ENCODE data around the gene NUFIP1. TPM values are rescaled to one million over a fixed set of nuclear protein-coding genes. Genes with fewer than 3 reads are reported as not detected.

Gene NUFIP1
- total RNA-seq, 1 donor from 2014 or later = 8.7 TPM

GRCh38 chr13:44974056-44974793, 15.0 kb downstream of the NUFIP1 start:
- Mint-ChIP-seq H3K4me1 (ENCODE audit: unreplicated experiment) (no peaks in the 10 kb centered on the region), H3K9me3 (no peaks in the 10 kb centered on the region), H3K27ac (no peak overlapping the region), H3K27me3 (no peaks in the 10 kb centered on the region), H3K36me3 (peaks cover 24% of the 10 kb centered on the region), H3K4me3 (no peak overlapping the region)
- no peak for TF ChIP-seq CTCF (conservative IDR thresholded peaks at IDR 0.05)
- DNase-seq (ENCODE audit: extremely low spot score, unreplicated experiment) = no peak

DNA sequence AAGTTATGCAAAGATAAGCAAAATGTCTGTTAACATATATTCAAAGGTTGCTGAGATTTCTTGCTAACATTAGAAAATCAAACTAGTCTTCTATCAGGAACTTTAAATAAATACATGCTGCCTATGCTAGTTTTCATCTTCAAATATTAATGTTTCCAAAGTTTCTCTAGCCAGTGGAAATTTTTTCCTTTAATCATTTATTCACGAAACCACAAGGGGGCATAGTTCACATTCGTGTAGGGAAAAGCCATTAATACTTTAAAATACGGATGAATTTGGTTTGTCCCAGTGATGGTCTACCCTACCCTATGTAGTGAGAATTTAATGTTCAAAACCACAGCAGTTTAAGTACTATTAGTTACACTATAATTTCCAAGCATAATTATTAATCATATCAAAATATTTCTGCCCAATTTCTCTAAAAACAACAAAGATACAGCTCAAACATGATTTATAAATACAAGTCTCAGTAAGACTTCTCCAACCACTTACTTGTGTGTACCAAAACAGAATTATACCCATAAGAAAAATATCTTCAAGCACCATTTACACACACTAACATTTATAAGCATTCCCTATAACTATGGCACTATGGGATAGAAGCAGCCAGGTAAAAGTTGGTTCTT, 16.2 kb downstream of the NUFIP1 start:
- Mint-ChIP-seq H3K4me3 (no peak overlapping the region), H3K36me3 (peaks cover 13% of the 10 kb centered on the region), H3K27me3 (no peaks in the 10 kb centered on the region), H3K27ac (no peak overlapping the region), H3K4me1 (ENCODE audit: unreplicated experiment) (no peaks in the 10 kb centered on the region), H3K9me3 (no peaks in the 10 kb centered on the region)
- DNase-seq (ENCODE audit: extremely low spot score, unreplicated experiment) = no peak
- TF ChIP-seq CTCF (conservative IDR thresholded peaks at IDR 0.05) = peak; percentile 83

DNA sequence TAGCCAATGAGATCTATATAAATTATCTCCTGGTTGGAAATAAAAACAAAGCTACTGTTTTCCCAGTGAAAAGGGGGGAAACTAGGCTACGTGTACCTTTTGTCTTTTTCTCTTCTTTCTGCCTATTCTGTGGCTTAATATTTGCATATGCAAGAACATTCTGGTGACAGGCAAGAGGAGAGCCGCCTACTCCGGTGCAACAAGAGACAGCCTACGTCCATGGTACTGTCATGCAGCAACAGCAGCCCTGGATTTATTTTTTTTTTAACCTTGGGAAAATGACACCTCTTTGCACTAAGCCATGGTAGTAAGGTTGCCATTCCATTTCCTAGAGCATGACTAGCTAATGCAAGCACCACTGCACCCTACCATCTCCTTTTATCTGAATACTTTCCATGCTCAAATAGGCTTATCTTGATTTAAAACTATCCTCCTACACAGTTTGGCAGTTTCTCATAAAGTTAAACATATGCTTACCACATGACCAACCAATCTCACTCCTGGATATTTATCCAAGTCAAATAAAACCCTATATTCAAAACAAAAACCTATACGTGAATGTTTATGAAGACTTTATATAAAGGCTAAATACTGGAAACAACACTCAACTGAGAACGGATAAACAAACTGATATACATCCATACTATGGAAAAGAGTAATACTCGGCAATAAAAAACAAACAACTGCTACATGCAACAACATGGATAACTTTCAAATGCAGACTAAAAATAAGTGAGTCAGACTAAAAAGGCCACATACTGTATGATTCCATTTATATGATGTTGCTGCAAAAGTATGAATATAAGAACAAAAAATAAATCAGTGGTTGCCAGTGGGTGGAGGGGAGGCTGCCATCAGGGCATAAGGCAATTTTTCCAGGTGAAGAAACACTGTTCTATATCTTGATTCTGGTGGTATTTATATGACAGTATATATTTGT, 17.3 kb downstream of the NUFIP1 start:
- H3K4me3 Mint-ChIP-seq = no peak overlapping the region
- H3K36me3 Mint-ChIP-seq = peaks cover 6% of the 10 kb centered on the region
- no peak overlapping the region for H3K27ac Mint-ChIP-seq
- H3K4me1 Mint-ChIP-seq (ENCODE audit: unreplicated experiment) = no peaks in the 10 kb centered on the region
- no peak for DNase-seq (ENCODE audit: extremely low spot score, unreplicated experiment)
- no peaks in the 10 kb centered on the region for H3K27me3 Mint-ChIP-seq
- TF ChIP-seq CTCF (conservative IDR thresholded peaks at IDR 0.05) = no peak
- H3K9me3 Mint-ChIP-seq = no peaks in the 10 kb centered on the region

DNA sequence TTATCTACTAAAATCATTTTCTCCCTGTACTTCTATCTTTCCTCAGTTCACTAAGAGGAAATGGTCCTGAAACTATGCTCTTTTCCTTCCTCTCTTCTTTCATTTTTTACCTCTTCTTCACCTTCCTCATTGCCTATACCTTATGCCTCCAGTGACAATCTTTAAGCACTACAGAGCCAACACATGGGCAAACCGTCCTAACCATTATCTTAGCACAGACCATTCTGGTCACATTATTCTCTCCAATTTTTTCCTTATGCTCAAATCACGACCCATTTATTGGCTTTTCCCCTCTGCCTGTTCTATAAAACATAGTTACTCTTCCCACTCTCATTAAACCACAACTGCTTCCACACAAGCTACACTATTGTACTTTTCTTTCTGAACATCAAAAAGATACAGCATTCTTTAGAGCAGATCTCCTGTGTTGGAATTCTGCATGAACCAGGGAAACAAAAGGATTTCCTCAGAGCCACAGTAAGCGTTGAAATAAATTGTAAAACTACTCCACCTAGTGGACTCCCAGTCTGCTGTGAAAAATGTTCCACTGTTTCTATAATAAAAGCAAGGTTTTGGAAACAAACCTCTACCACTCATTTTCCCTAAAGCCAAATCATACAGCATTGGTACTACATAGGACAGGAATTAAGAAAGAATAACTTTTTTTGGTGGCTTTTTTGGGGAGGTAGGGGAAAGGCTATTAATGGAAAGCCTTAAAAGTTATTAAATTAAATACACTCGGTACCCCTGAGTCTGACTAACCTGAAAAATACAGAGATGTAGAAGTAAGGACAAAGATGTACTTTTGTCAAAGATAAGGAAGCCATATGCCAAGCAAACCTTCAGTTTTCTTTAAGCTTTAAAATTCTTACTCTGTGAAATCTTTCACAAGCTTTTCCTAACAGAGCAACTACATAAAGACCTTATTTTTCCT, 19.5 kb downstream of the NUFIP1 start:
- no peak for DNase-seq (ENCODE audit: extremely low spot score, unreplicated experiment)
- H3K27me3 Mint-ChIP-seq = no peaks in the 10 kb centered on the region
- H3K4me1 Mint-ChIP-seq (ENCODE audit: unreplicated experiment) = no peaks in the 10 kb centered on the region
- H3K36me3 Mint-ChIP-seq = peaks cover 8% of the 10 kb centered on the region
- peak; percentile 93 for TF ChIP-seq CTCF (conservative IDR thresholded peaks at IDR 0.05)
- no peak overlapping the region for H3K4me3 Mint-ChIP-seq
- H3K9me3 Mint-ChIP-seq = no peaks in the 10 kb centered on the region
- H3K27ac Mint-ChIP-seq = no peak overlapping the region

GRCh38 chr13:44968434-44968815, 20.8 kb downstream of the NUFIP1 start:
- H3K27ac Mint-ChIP-seq = peak overlapping the region; percentile 3
- H3K4me1 Mint-ChIP-seq (ENCODE audit: unreplicated experiment) = no peaks in the 10 kb centered on the region
- H3K4me3 Mint-ChIP-seq = no peak overlapping the region
- no peak for TF ChIP-seq CTCF (conservative IDR thresholded peaks at IDR 0.05)
- H3K9me3 Mint-ChIP-seq = no peaks in the 10 kb centered on the region
- peaks cover 22% of the 10 kb centered on the region for H3K36me3 Mint-ChIP-seq
- no peak for DNase-seq (ENCODE audit: extremely low spot score, unreplicated experiment)
- no peaks in the 10 kb centered on the region for H3K27me3 Mint-ChIP-seq
